HepG2 (cell line): ENCODE data around the gene FURIN. TPM values are rescaled to one million over a fixed set of nuclear protein-coding genes. Genes with fewer than 3 reads are reported as not detected.

Experiments used
- ARNT ChIP-seq: fragments of 450-650 bp; IDR thresholded peaks from 2 replicates; pipeline ENCODE4 v1.6.1; 2017
- CCAR2 ChIP-seq: fragments of 200-400 bp; formaldehyde crosslinking; optimal IDR thresholded peaks from 2 replicates; pipeline ENCODE3; 2018; ENCODE audit warnings: low read depth, mild to moderate bottlenecking, low read length, moderate library complexity
- CENPX ChIP-seq: sonication (generic); formaldehyde crosslinking; IDR thresholded peaks from 2 replicates; pipeline ENCODE4 v1.9.0; 2021; ENCODE audit warnings: mild to moderate bottlenecking, missing genetic modification reagents, moderate library complexity
- CHCHD3 ChIP-seq: sonication (generic); formaldehyde crosslinking; IDR thresholded peaks from 2 replicates; pipeline ENCODE4 v1.8.0; 2022; ENCODE audit warnings: mild to moderate bottlenecking, missing genetic modification reagents, moderate library complexity
- FOXK2 ChIP-seq: fragments of 450-650 bp; IDR thresholded peaks from 2 replicates; pipeline ENCODE4 v1.6.1; 2016
- FOXP1 ChIP-seq, 2 experiments: fragments of 450-650 bp in 1 of 2; IDR thresholded peaks; 2 replicates each; pipeline ENCODE4 v1.6.1; 2017 to 2018; ENCODE audit warnings: antibody characterized with exemption in 1 of 2
- IKZF4 ChIP-seq: sonication (generic); formaldehyde crosslinking; IDR thresholded peaks from 2 replicates; pipeline ENCODE4 v1.5.1; 2020; ENCODE audit warnings: borderline replicate concordance, mild to moderate bottlenecking, low read depth, missing genetic modification reagents; ENCODE audit errors: not compliant biosample characterization
- JUND ChIP-seq: sonication (generic); formaldehyde crosslinking; IDR thresholded peaks from 2 replicates; pipeline ENCODE4 v1.8.0; 2022; ENCODE audit warnings: mild to moderate bottlenecking, missing genetic modification reagents
- KLF9 ChIP-seq: IDR thresholded peaks from 2 replicates; pipeline ENCODE4 v1.6.1; 2016; ENCODE audit warnings: low read depth
- MED1 ChIP-seq: sonication (generic); formaldehyde crosslinking; IDR thresholded peaks from 2 replicates; pipeline ENCODE4 v1.4.0; 2020; ENCODE audit warnings: missing genetic modification reagents
- MEF2D ChIP-seq: sonication (generic); formaldehyde crosslinking; IDR thresholded peaks from 2 replicates; pipeline ENCODE4 v1.5.1; 2020; ENCODE audit warnings: mild to moderate bottlenecking, missing genetic modification reagents
- MIXL1 ChIP-seq: IDR thresholded peaks from 2 replicates; pipeline ENCODE4 v1.6.1; 2016
- MTA1 ChIP-seq: sonication (generic); formaldehyde crosslinking; IDR thresholded peaks from 2 replicates; pipeline ENCODE4 v1.4.0; 2020; ENCODE audit warnings: missing genetic modification reagents, mild to moderate bottlenecking, borderline replicate concordance
- ZBTB42 ChIP-seq: sonication (generic); formaldehyde crosslinking; IDR thresholded peaks from 2 replicates; pipeline ENCODE4 v1.5.0; 2020; ENCODE audit warnings: mild to moderate bottlenecking, missing genetic modification reagents
- ZFP36L1 ChIP-seq: sonication (generic); formaldehyde crosslinking; IDR thresholded peaks from 2 replicates; pipeline ENCODE4 v1.8.0; 2022; ENCODE audit warnings: mild to moderate bottlenecking, missing genetic modification reagents, moderate library complexity
- ZNF318 ChIP-seq: sonication (generic); formaldehyde crosslinking; IDR thresholded peaks from 2 replicates; pipeline ENCODE4 v1.4.0; 2020; ENCODE audit warnings: mild to moderate bottlenecking, missing genetic modification reagents
- ZNF337 ChIP-seq: sonication (generic); formaldehyde crosslinking; IDR thresholded peaks from 2 replicates; pipeline ENCODE4 v1.5.1; 2020; ENCODE audit warnings: missing genetic modification reagents, low read depth, mild to moderate bottlenecking, borderline replicate concordance
- ZNF816 ChIP-seq: sonication (generic); formaldehyde crosslinking; IDR thresholded peaks from 2 replicates; pipeline ENCODE4 v1.8.0; 2022; ENCODE audit warnings: missing genetic modification reagents, mild to moderate bottlenecking, borderline replicate concordance
- polyA plus RNA-seq, 8 experiments: library from polyadenylated mRNA; depleted of rRNA in 3 of 8; stranded (reverse) in 7 of 8; unstranded in 1 of 8; fragments of >200 nt; fragmentation: Illumina TruSeq in 4 of 8; extraction: Trizol in 4 of 8; gene quantifications; 2 replicates each; pipeline versions ENCODE4 v1.2.1 to v1.2.3, GENCODE V29; 2011 to 2016; ENCODE audit warnings: low read depth in 4 of 8, missing spikeins in 1 of 8, mixed read lengths in 1 of 8; ENCODE audit not compliant: insufficient read depth in 1 of 8
- total RNA-seq, 5 experiments: library from RNA; depleted of rRNA; stranded (reverse); fragments of >200 nt; fragmentation: Illumina TruSeq; extraction: Trizol; gene quantifications; 2 replicates each; pipeline ENCODE4 v1.2.3, GENCODE V29; 2016; ENCODE audit warnings: low read depth in 1 of 5
- TF ChIP-seq, protein P1 (sequence below): sonication (generic); formaldehyde crosslinking; IDR thresholded peaks from 2 replicates; pipeline ENCODE4 v1.4.0; 2020; ENCODE audit warnings: missing genetic modification reagents, borderline replicate concordance
- TF ChIP-seq, protein P2 (sequence below): sonication (generic); formaldehyde crosslinking; conservative IDR thresholded peaks from 2 replicates; pipeline ENCODE4 v1.8.0; 2022; ENCODE audit warnings: missing genetic modification reagents

FURIN gene
- total and polyA plus RNA-seq, 2 of the 13 experiments (the other 11 are each of a cell fraction or from before 2014, with no cell fraction given) = 15.2 to 17.4 TPM

DNA sequence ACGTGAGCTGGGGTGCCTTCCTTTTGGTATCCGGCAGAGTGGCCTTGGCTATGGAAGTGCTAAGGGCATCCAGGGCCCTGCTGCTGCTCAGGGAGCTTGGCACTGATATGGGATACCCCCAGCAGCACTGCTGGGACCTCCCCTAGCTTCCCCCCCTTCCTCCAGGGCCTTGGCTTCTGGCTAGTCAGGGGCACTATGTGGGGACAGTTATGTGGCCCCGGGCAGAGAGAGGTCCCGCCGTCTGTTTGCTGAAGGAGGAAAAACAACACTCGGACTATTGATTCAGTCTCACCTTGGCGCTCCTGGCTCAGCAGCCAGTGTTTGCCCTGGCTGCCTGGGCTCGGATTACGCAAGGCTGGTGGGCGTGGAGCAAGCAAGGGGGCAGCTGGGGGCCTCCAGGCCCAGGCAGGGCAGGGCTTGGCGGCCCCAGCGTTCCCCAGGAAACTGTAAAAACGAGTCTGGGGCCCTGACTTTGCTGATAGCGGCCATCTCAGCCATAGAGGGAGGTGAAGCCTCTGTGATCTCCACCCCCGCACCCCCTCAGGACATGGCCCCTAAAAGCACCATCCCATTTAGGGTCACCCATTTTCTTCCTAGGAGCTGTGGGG, 5.7 kb downstream of the FURIN start (continued):
- TF ChIP-seq, protein P1, sequence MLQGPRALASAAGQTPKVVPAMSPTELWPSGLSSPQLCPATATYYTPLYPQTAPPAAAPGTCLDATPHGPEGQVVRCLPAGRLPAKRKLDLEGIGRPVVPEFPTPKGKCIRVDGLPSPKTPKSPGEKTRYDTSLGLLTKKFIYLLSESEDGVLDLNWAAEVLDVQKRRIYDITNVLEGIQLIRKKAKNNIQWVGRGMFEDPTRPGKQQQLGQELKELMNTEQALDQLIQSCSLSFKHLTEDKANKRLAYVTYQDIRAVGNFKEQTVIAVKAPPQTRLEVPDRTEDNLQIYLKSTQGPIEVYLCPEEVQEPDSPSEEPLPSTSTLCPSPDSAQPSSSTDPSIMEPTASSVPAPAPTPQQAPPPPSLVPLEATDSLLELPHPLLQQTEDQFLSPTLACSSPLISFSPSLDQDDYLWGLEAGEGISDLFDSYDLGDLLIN (CRISPR knock-in tag) = no peak
- TF ChIP-seq IKZF4 (no peak), FOXK2 (peak; percentile 43; the same call in 1 of the 2 replicates), ARNT (no peak), MIXL1 (CRISPR knock-in tag) (peak; percentile 63), CENPX (no peak), ZBTB42 (CRISPR knock-in tag) (no peak), MED1 (peak; percentile 95), ZNF816 (peak; percentile 97), ZFP36L1 (peak; percentile 85; the same call in 1 of the 2 replicates), CCAR2 (peak; percentile 83), CHCHD3 (CRISPR knock-in tag) (no peak), KLF9 (CRISPR knock-in tag) (peak; percentile 91; the same call in 1 of the 2 replicates), JUND (peak; percentile 83), MTA1 (CRISPR knock-in tag) (peak; percentile 100), ZNF337 (CRISPR knock-in tag) (no peak), ZNF318 (CRISPR knock-in tag) (0 out of 2 replicates have a peak, but pooled peaks have one; percentile 93), MEF2D (CRISPR knock-in tag) (peak; percentile 96), FOXP1 (IDR thresholded peaks at IDR 0.05) (peak; percentile 64; the same call in 1 of the 2 replicates), FOXP1 (CRISPR knock-in tag; IDR thresholded peaks at IDR 0.05) (peak; percentile 97)
- TF ChIP-seq, protein P2, sequence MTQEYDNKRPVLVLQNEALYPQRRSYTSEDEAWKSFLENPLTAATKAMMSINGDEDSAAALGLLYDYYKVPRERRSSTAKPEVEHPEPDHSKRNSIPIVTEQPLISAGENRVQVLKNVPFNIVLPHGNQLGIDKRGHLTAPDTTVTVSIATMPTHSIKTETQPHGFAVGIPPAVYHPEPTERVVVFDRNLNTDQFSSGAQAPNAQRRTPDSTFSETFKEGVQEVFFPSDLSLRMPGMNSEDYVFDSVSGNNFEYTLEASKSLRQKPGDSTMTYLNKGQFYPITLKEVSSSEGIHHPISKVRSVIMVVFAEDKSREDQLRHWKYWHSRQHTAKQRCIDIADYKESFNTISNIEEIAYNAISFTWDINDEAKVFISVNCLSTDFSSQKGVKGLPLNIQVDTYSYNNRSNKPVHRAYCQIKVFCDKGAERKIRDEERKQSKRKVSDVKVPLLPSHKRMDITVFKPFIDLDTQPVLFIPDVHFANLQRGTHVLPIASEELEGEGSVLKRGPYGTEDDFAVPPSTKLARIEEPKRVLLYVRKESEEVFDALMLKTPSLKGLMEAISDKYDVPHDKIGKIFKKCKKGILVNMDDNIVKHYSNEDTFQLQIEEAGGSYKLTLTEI (CRISPR knock-in tag) = no peak
